Breast epithelium (tissue), 3 donors: ENCODE results near the gene STARD13.

ENCODE experiments used
- CTCF ChIP-seq, 3 donors: fragments of 450-650 bp; IDR thresholded peaks; one replicate each; pipeline ENCODE4 v1.5.1; 2016 to 2017; ENCODE audit warnings: antibody characterized with exemption in 3 of 3, mild to moderate bottlenecking in 3 of 3, moderate library complexity in 3 of 3
- POLR2A ChIP-seq: fragments of 450-650 bp; IDR thresholded peaks from one replicate; pipeline ENCODE4 v1.6.1; 2016; ENCODE audit warnings: antibody characterized with exemption, mild to moderate bottlenecking, moderate library complexity
- POLR2AphosphoS5 ChIP-seq, 3 donors: sonication (generic); formaldehyde crosslinking; IDR thresholded peaks; one replicate each; pipeline ENCODE4 v1.6.1; 2017; ENCODE audit warnings: antibody characterized with exemption in 3 of 3

GRCh38 chr13:33286128-33286527, 573 bp upstream of the STARD13 start:
- no peak for TF ChIP-seq POLR2A
- no peak for TF ChIP-seq CTCF (IDR thresholded peaks at IDR 0.05)
- TF ChIP-seq POLR2AphosphoS5 (IDR thresholded peaks at IDR 0.05), result no peak
